Choroid plexus epithelial cell (primary cell): Measurements from ENCODE around the gene CA6.

Experiments used
- DNase-seq: peaks from one replicate; pipeline ENCODE4 v3.0.0-alpha.2; 2010; ENCODE audit warnings: low read depth
- H3K4me3 ChIP-seq: 2 replicates; pipeline ENCODE4 v1.5.1; 2011; ENCODE audit warnings: low read depth, mild to moderate bottlenecking, control low read depth, low read length, moderate library complexity
- CTCF ChIP-seq: conservative IDR thresholded peaks from 2 replicates; pipeline ENCODE4 v1.5.1; 2011; ENCODE audit warnings: low read depth, mild to moderate bottlenecking, control low read depth, inconsistent platforms, low read length, moderate library complexity

Gene CA6

GRCh38 chr1:8985915-8986813, 40.5 kb downstream of the CA6 start:
- no peak overlapping the region for H3K4me3 ChIP-seq
- peak; percentile 87 for DNase-seq
- no peak for TF ChIP-seq CTCF

GRCh38 chr1:8986814-8987190, 41.1 kb downstream of the CA6 start:
- DNase-seq, result no peak
- H3K4me3 ChIP-seq, result no peak overlapping the region
- no peak for TF ChIP-seq CTCF

- TF ChIP-seq CTCF, result peak; percentile 96
- no peak overlapping the region for H3K4me3 ChIP-seq
These were observed 42.4 kb downstream of the CA6 start for GRCh38 chr1:8987881-8988617.

GRCh38 chr1:8988618-8988967, 42.9 kb downstream of the CA6 start:
- H3K4me3 ChIP-seq, result no peak overlapping the region
- TF ChIP-seq CTCF, result no peak
- no peak for DNase-seq

More at GRCh38 chr1:8987881-8988617, 42.4 kb downstream of the CA6 start:
- peak; percentile 56 for DNase-seq

GRCh38 chr1:8989061-8989460, 43.4 kb downstream of the CA6 start:
- no peak for DNase-seq
- H3K4me3 ChIP-seq, result no peak overlapping the region
- no peak for TF ChIP-seq CTCF

- no peak overlapping the region for H3K4me3 ChIP-seq
- DNase-seq, result peak; percentile 22
- TF ChIP-seq CTCF, result no peak
These were observed 44.2 kb downstream of the CA6 start for GRCh38 chr1:8989821-8990220.
